Fibroblast of pulmonary artery (primary cell): ENCODE measurements around the gene OTUD5.
A peak's percentile ranks its signal among the peaks of the same experiment; 100 is the strongest.

Experiments
- DNase-seq: peaks from one replicate; pipeline ENCODE4 v3.0.0-alpha.2; 2010; ENCODE audit warnings: low read depth
- H3K4me3 ChIP-seq: replicated peaks from 2 replicates; pipeline ENCODE4 v1.5.1; 2011; ENCODE audit warnings: low read depth, mild to moderate bottlenecking, control low read depth, low read length, moderate library complexity
- TF ChIP-seq, protein P1 (sequence below): IDR thresholded peaks from 2 replicates; pipeline ENCODE4 v1.5.1; 2011; ENCODE audit warnings: mild to moderate bottlenecking, control low read depth, low read length, inconsistent platforms; ENCODE audit errors: missing control alignments

Gene OTUD5

DNA sequence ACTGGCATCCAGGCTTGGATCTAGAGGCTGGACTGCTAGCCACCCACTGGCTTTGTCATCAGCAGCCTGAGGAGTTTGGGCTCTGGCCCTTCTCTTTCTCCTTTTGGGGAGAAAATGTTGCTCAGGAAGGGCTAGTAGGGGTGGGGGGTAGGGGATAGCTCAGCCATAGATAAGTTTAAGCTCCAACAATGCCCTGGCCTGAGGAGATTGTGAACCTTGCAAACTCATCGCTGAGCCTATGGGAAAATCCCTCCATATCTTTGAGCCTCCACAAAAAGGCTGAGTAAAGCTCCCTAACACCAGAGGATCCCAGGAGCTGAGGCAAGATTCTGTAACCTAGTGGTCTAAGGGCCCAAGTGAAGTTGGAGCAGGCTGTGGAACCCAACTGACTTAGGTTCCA lies 8.8 kb downstream of the OTUD5 start:
- no peak for DNase-seq
- TF ChIP-seq, protein P1, sequence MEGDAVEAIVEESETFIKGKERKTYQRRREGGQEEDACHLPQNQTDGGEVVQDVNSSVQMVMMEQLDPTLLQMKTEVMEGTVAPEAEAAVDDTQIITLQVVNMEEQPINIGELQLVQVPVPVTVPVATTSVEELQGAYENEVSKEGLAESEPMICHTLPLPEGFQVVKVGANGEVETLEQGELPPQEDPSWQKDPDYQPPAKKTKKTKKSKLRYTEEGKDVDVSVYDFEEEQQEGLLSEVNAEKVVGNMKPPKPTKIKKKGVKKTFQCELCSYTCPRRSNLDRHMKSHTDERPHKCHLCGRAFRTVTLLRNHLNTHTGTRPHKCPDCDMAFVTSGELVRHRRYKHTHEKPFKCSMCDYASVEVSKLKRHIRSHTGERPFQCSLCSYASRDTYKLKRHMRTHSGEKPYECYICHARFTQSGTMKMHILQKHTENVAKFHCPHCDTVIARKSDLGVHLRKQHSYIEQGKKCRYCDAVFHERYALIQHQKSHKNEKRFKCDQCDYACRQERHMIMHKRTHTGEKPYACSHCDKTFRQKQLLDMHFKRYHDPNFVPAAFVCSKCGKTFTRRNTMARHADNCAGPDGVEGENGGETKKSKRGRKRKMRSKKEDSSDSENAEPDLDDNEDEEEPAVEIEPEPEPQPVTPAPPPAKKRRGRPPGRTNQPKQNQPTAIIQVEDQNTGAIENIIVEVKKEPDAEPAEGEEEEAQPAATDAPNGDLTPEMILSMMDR, result no peak
- no peak overlapping the region for H3K4me3 ChIP-seq

GRCh38 chrX:48945517-48946348 lies 11.7 kb downstream of the OTUD5 start:
- TF ChIP-seq, protein P1, result peak; percentile 75
- no peak overlapping the region for H3K4me3 ChIP-seq
- DNase-seq, result peak; percentile 62

DNA sequence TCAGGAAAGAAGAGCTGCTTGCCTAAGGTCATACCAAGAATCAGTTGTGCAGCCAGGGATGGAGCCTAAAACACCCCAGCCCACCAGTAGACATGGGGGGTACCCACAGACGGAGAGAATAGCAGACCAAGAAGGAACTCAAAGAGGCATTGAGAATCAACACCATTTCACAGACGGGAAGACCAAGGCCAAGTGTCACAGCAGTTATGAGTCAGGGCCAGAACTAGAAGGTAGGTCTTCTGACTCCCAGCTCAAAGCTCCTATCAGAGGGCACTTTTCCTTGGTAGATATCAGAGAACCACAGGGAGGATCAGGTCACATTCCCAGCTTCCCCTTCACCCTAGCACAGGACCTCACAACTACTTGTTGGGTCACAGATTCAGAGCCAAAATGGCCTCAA lies 14.5 kb downstream of the OTUD5 start:
- no peak for DNase-seq
- TF ChIP-seq, protein P1, result no peak

GRCh38 chrX:48940404-48940955 lies 16.9 kb downstream of the OTUD5 start:
- DNase-seq, result no peak
- H3K4me3 ChIP-seq, result no peak overlapping the region
- TF ChIP-seq, protein P1, result no peak

More for the DNA sequence above, 14.5 kb downstream of the OTUD5 start:
- no peak overlapping the region for H3K4me3 ChIP-seq

GRCh38 chrX:48939524-48940228 lies 17.7 kb downstream of the OTUD5 start:
- TF ChIP-seq, protein P1, result no peak
- H3K4me3 ChIP-seq, result no peak overlapping the region
- no peak for DNase-seq

DNA sequence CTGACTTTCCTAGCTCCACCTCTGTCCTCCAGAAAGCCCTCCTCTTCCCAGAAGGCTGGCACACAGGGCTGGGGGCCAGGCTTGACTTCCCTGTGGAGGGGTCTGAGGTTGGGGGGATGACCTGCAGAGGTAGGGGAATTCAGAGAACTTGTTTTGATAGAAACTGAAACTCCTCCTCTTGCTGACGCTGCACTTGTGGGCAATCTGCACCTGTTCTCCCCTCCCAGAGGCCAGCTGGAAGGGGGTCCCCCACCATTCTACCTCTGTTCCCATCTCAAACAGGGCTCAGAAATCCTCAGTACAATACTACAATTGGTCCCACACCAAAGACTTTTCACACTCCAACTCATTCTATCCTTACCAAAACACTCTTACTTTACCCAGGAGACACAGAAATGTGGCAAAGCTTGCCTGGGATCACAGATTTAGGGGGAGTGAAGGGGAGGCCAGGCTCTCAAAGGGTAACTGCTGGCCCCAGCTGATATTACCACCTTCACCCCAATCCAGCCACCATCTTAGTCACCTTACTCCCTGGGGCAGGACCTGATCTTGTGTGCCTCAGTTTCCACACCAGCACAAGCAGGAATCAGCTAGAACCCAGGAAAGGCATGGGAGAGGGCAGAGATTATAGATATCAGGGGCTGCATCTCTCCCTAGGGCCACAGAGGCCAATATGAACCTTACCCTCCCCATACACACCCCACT lies 18.5 kb downstream of the OTUD5 start:
- H3K4me3 ChIP-seq, result no peak overlapping the region
- TF ChIP-seq, protein P1, result no peak
- no peak for DNase-seq
